Prostate gland (tissue), 2 donors: ENCODE results near the gene RFXANK.

Experiments used
- POLR2A ChIP-seq: fragments of 450-650 bp; IDR thresholded peaks from one replicate; pipeline ENCODE4 v1.6.1; 2016; ENCODE audit warnings: antibody characterized with exemption, mild to moderate bottlenecking
- POLR2AphosphoS5 ChIP-seq: sonication (generic); formaldehyde crosslinking; IDR thresholded peaks from one replicate; pipeline ENCODE4 v1.6.1; 2017; ENCODE audit warnings: antibody characterized with exemption
- TF ChIP-seq, protein P1 (sequence below), 4 experiments: fragments of 200-600 bp in 2 of 4; fragments of 450-650 bp in 2 of 4; sonication (generic) in 2 of 4; IDR thresholded peaks; 1 replicate in 3 of 4; 2 replicates in 1 of 4; pipeline ENCODE4 v1.5.1; 2016 to 2019; ENCODE audit warnings: antibody characterized with exemption in 4 of 4, mild to moderate bottlenecking in 2 of 4, moderate library complexity in 2 of 4

DNA sequence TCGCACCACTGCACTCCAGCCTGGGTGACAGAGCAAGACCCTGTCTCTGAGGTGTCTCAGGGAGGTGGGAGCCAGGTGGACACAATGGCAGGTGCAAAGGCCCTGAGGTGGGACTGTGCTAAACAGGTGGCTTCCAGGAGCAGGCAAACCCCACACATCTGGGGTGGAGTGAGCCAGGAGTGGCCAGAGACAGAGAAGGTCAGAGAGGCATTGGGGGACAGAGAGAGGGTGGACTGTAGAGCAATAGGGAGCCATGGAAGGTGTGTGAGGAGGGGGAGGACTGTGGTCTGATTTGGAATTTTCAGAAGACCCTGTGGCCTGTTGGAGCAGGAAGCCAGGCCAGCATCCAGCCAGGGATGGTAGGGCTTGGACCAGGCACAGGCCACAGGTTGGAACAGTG lies 26.7 kb upstream of the RFXANK start:
- no peak for TF ChIP-seq POLR2A
- TF ChIP-seq, protein P1, sequence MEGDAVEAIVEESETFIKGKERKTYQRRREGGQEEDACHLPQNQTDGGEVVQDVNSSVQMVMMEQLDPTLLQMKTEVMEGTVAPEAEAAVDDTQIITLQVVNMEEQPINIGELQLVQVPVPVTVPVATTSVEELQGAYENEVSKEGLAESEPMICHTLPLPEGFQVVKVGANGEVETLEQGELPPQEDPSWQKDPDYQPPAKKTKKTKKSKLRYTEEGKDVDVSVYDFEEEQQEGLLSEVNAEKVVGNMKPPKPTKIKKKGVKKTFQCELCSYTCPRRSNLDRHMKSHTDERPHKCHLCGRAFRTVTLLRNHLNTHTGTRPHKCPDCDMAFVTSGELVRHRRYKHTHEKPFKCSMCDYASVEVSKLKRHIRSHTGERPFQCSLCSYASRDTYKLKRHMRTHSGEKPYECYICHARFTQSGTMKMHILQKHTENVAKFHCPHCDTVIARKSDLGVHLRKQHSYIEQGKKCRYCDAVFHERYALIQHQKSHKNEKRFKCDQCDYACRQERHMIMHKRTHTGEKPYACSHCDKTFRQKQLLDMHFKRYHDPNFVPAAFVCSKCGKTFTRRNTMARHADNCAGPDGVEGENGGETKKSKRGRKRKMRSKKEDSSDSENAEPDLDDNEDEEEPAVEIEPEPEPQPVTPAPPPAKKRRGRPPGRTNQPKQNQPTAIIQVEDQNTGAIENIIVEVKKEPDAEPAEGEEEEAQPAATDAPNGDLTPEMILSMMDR (IDR thresholded peaks at IDR 0.05): no peak
- no peak for TF ChIP-seq POLR2AphosphoS5
